HepG2 (cell line): ENCODE data around the gene CPN1. TPM values are rescaled to one million over a fixed set of nuclear protein-coding genes. Genes with fewer than 3 reads are reported as not detected.

Experiments used
- CCAR2 ChIP-seq: fragments of 200-400 bp; formaldehyde crosslinking; optimal IDR thresholded peaks from 2 replicates; pipeline ENCODE3; 2018; ENCODE audit warnings: low read depth, mild to moderate bottlenecking, low read length, moderate library complexity
- E2F2 ChIP-seq: sonication (generic); formaldehyde crosslinking; IDR thresholded peaks from 2 replicates; pipeline ENCODE4 v1.4.0; 2020; ENCODE audit warnings: missing genetic modification reagents, borderline replicate concordance
- EHMT2 ChIP-seq: fragments of 200-600 bp; sonication (generic); IDR thresholded peaks from 2 replicates; pipeline ENCODE4 v1.7.0; 2017; ENCODE audit warnings: antibody characterized with exemption, low read depth, low read length, borderline replicate concordance
- GFI1 ChIP-seq: sonication (generic); formaldehyde crosslinking; IDR thresholded peaks from 2 replicates; pipeline ENCODE4 v1.5.0; 2020; ENCODE audit warnings: missing genetic modification reagents, mild to moderate bottlenecking, borderline replicate concordance
- HMG20A ChIP-seq: IDR thresholded peaks from 2 replicates; pipeline ENCODE4 v1.6.1; 2016; ENCODE audit warnings: borderline replicate concordance
- IKZF1 ChIP-seq: fragments of 450-650 bp; IDR thresholded peaks from 2 replicates; pipeline ENCODE4 v1.7.1; 2016
- IRF1 ChIP-seq: sonication (generic); formaldehyde crosslinking; IDR thresholded peaks from 2 replicates; pipeline ENCODE4 v1.4.0; 2020; ENCODE audit warnings: low read depth, mild to moderate bottlenecking, missing genetic modification reagents
- NKX3-1 ChIP-seq: sonication (generic); formaldehyde crosslinking; IDR thresholded peaks from 2 replicates; pipeline ENCODE4 v1.5.0; 2020; ENCODE audit warnings: missing genetic modification reagents
- SOX13 ChIP-seq, 3 experiments: fragments of 450-650 bp in 1 of 3; sonication (generic) in 1 of 3; formaldehyde crosslinking in 1 of 3; IDR thresholded peaks in 2 of 3; conservative IDR thresholded peaks in 1 of 3; 2 replicates each; pipeline versions ENCODE4 v1.5.0 to v1.6.1; 2016 to 2020; ENCODE audit warnings: antibody characterized with exemption in 1 of 3, mild to moderate bottlenecking in 1 of 3, missing compliant biosample characterization in 1 of 3, missing genetic modification reagents in 1 of 3, moderate library complexity in 1 of 3
- STAT5B ChIP-seq: sonication (generic); formaldehyde crosslinking; IDR thresholded peaks from 2 replicates; pipeline ENCODE4 v1.4.0; 2020; ENCODE audit warnings: missing genetic modification reagents
- TGIF2 ChIP-seq: IDR thresholded peaks from 2 replicates; pipeline ENCODE4 v1.6.1; 2016; ENCODE audit warnings: control low read depth, missing compliant biosample characterization
- TOPORS ChIP-seq: sonication (generic); formaldehyde crosslinking; IDR thresholded peaks from 2 replicates; pipeline ENCODE4 v1.8.0; 2023; ENCODE audit warnings: mild to moderate bottlenecking, missing genetic modification reagents
- U2AF1 ChIP-seq: fragments of 200-400 bp; formaldehyde crosslinking; optimal IDR thresholded peaks from 2 replicates; pipeline ENCODE3; 2017; ENCODE audit warnings: mild to moderate bottlenecking, low read depth, low read length
- ZBTB1 ChIP-seq: sonication (generic); formaldehyde crosslinking; IDR thresholded peaks from 2 replicates; pipeline ENCODE4 v1.4.0; 2020; ENCODE audit warnings: missing genetic modification reagents, borderline replicate concordance
- ZFP41 ChIP-seq: sonication (generic); formaldehyde crosslinking; IDR thresholded peaks from 2 replicates; pipeline ENCODE4 v1.4.0; 2020; ENCODE audit warnings: mild to moderate bottlenecking, missing genetic modification reagents, borderline replicate concordance
- ZFP91 ChIP-seq: sonication (generic); formaldehyde crosslinking; IDR thresholded peaks from 2 replicates; pipeline ENCODE4 v1.9.0; 2022; ENCODE audit warnings: missing genetic modification reagents, mild to moderate bottlenecking, borderline replicate concordance
- ZKSCAN8 ChIP-seq: IDR thresholded peaks from 2 replicates; pipeline ENCODE4 v1.6.1; 2016; ENCODE audit warnings: borderline replicate concordance, missing genetic modification reagents, missing compliant biosample characterization
- ZNF234 ChIP-seq: sonication (generic); formaldehyde crosslinking; conservative IDR thresholded peaks from 2 replicates; pipeline ENCODE4 v1.5.1; 2020; ENCODE audit warnings: mild to moderate bottlenecking, missing genetic modification reagents
- ZNF256 ChIP-seq: sonication (generic); formaldehyde crosslinking; conservative IDR thresholded peaks from 2 replicates; pipeline ENCODE4 v1.4.0; 2020; ENCODE audit warnings: missing genetic modification reagents
- ZNF331 ChIP-seq: sonication (generic); formaldehyde crosslinking; IDR thresholded peaks from 2 replicates; pipeline ENCODE4 v1.4.0; 2020; ENCODE audit warnings: missing genetic modification reagents
- ZNF558 ChIP-seq: sonication (generic); formaldehyde crosslinking; IDR thresholded peaks from 2 replicates; pipeline ENCODE4 v1.9.0; 2022; ENCODE audit warnings: mild to moderate bottlenecking, missing genetic modification reagents, borderline replicate concordance
- ZNF576 ChIP-seq: sonication (generic); formaldehyde crosslinking; IDR thresholded peaks from 2 replicates; pipeline ENCODE4 v1.4.0; 2020; ENCODE audit warnings: mild to moderate bottlenecking, missing genetic modification reagents
- ZNF709 ChIP-seq: sonication (generic); formaldehyde crosslinking; IDR thresholded peaks from 2 replicates; pipeline ENCODE4 v1.5.0; 2020; ENCODE audit warnings: mild to moderate bottlenecking, missing genetic modification reagents
- ZNF710 ChIP-seq: sonication (generic); formaldehyde crosslinking; IDR thresholded peaks from 2 replicates; pipeline ENCODE4 v1.5.0; 2020; ENCODE audit warnings: mild to moderate bottlenecking, missing genetic modification reagents, borderline replicate concordance
- ZSCAN25 ChIP-seq: sonication (generic); formaldehyde crosslinking; IDR thresholded peaks from 2 replicates; pipeline ENCODE4 v1.8.0; 2022; ENCODE audit warnings: mild to moderate bottlenecking, missing genetic modification reagents
- polyA plus RNA-seq, 8 experiments: library from polyadenylated mRNA; depleted of rRNA in 3 of 8; stranded (reverse) in 7 of 8; unstranded in 1 of 8; fragments of >200 nt; fragmentation: Illumina TruSeq in 4 of 8; extraction: Trizol in 4 of 8; gene quantifications; 2 replicates each; pipeline versions ENCODE4 v1.2.1 to v1.2.3, GENCODE V29; 2011 to 2016; ENCODE audit warnings: low read depth in 4 of 8, missing spikeins in 1 of 8, mixed read lengths in 1 of 8; ENCODE audit not compliant: insufficient read depth in 1 of 8
- total RNA-seq, 5 experiments: library from RNA; depleted of rRNA; stranded (reverse); fragments of >200 nt; fragmentation: Illumina TruSeq; extraction: Trizol; gene quantifications; 2 replicates each; pipeline ENCODE4 v1.2.3, GENCODE V29; 2016; ENCODE audit warnings: low read depth in 1 of 5

The CPN1 gene
- total and polyA plus RNA-seq, 2 of the 13 experiments (the other 11 are each of a cell fraction or from before 2014, with no cell fraction given) = 17.3 to 35.1 TPM

GRCh38 chr10:100038561-100039071 lies 43.1 kb downstream of the CPN1 start (continued):
- TF ChIP-seq ZNF331 (CRISPR knock-in tag) = no peak
- 0 out of 2 replicates have a peak, but pooled peaks have one; percentile 68 for TF ChIP-seq ZNF709 (CRISPR knock-in tag)
- no peak for TF ChIP-seq U2AF1
- no peak for TF ChIP-seq ZNF256 (CRISPR knock-in tag)
- no peak for TF ChIP-seq NKX3-1 (CRISPR knock-in tag)
- TF ChIP-seq ZBTB1 (CRISPR knock-in tag) = no peak
- no peak for TF ChIP-seq IRF1 (CRISPR knock-in tag)
- TF ChIP-seq ZFP91 (CRISPR knock-in tag) = peak; percentile 29; the same call in 1 of the 2 replicates
- peak; percentile 19; the same call in 1 of the 2 replicates for TF ChIP-seq HMG20A (CRISPR knock-in tag)
- TF ChIP-seq SOX13 (IDR thresholded peaks at IDR 0.05) = no peak
- peak in 1 of 2 experiments; percentile 30; a peak in 1 of 4 replicates for TF ChIP-seq SOX13 (CRISPR knock-in tag; conservative IDR thresholded peaks at IDR 0.05 in 1 of 2, IDR thresholded peaks at IDR 0.05 in 1 of 2)
- TF ChIP-seq E2F2 (CRISPR knock-in tag) = no peak
- no peak for TF ChIP-seq ZFP41 (CRISPR knock-in tag)
- TF ChIP-seq ZNF576 (CRISPR knock-in tag) = no peak
- peak; percentile 59; the same call in 1 of the 2 replicates for TF ChIP-seq GFI1 (CRISPR knock-in tag)
- no peak for TF ChIP-seq TGIF2 (CRISPR knock-in tag)
- TF ChIP-seq ZNF234 = no peak
- TF ChIP-seq ZSCAN25 (CRISPR knock-in tag) = peak; percentile 53; the same call in 1 of the 2 replicates
- peak; percentile 84; the same call in 1 of the 2 replicates for TF ChIP-seq EHMT2
- no peak for TF ChIP-seq IKZF1
- no peak for TF ChIP-seq ZNF558 (CRISPR knock-in tag)
- no peak for TF ChIP-seq ZKSCAN8 (CRISPR knock-in tag)
- TF ChIP-seq TOPORS (CRISPR knock-in tag) = no peak
- TF ChIP-seq ZNF710 (CRISPR knock-in tag) = peak; percentile 61; the same call in 1 of the 2 replicates
- TF ChIP-seq CCAR2 = no peak
- TF ChIP-seq STAT5B (CRISPR knock-in tag) = no peak
